B cell (primary cell): ENCODE results near the gene RAB8A. TPM values are rescaled to one million over a fixed set of nuclear protein-coding genes. Genes with fewer than 3 reads are reported as not detected.

Source experiments
- ATAC-seq: fragments of 200-7000 bp; cut with Tn5 transposase; one replicate; pipeline ENCODE4 v1.10.0; 2021; ENCODE audit warnings: low read depth, mild to moderate bottlenecking, moderate number of reproducible peaks, moderate library complexity
- CTCF ChIA-PET: fragments of 350-600 bp; sonication (Branson Sonifier 250); formaldehyde crosslinking; loops from one replicate; lab custom pipeline; 2021; ENCODE audit warnings: antibody characterized with exemption, inconsistent platforms; lab: Charles Lee
- POLR2A ChIA-PET: fragments of 350-600 bp; sonication (Branson Sonifier 250); formaldehyde crosslinking; loops from one replicate; lab custom pipeline; 2021; ENCODE audit warnings: antibody characterized with exemption; lab: Charles Lee
- DNase-seq: peaks from one replicate; pipeline ENCODE4 v3.0.0; 2013
- H2AFZ ChIP-seq: 2 replicates; pipeline ENCODE4 v1.6.1; 2012; ENCODE audit warnings: mild to moderate bottlenecking, low read depth, low read length; ENCODE audit not compliant: insufficient read depth, poor library complexity, severe bottlenecking
- H3K27ac ChIP-seq, 2 donors: 1 replicate in 1 of 2; 2 replicates in 1 of 2; pipeline ENCODE4 v1.5.1; 2012 to 2013; ENCODE audit warnings: low read length in 2 of 2, mild to moderate bottlenecking in 2 of 2, moderate library complexity in 1 of 2
- H3K27me3 ChIP-seq, 4 experiments: fragments of 200-600 bp in 1 of 4; sonication (generic) in 1 of 4; replicated peaks in 1 of 4; 1 replicate in 2 of 4; 2 replicates in 2 of 4; pipeline versions ENCODE4 v1.6.1 to v1.7.0; 2013 to 2016; ENCODE audit warnings: low read length in 3 of 4, mild to moderate bottlenecking in 2 of 4, mixed read lengths in 1 of 4, moderate library complexity in 1 of 4; ENCODE audit not compliant: insufficient read depth in 4 of 4, control insufficient read depth in 3 of 4; ENCODE audit errors: control extremely low read depth in 1 of 4
- H3K36me3 ChIP-seq, 2 experiments: replicated peaks in 1 of 2; 1 replicate in 1 of 2; 2 replicates in 1 of 2; pipeline versions ENCODE4 v1.6.1 to v1.7.1; 2013; ENCODE audit warnings: low read length in 1 of 2; ENCODE audit not compliant: insufficient read depth in 2 of 2, control insufficient read depth in 1 of 2; ENCODE audit errors: control extremely low read depth in 1 of 2, extremely low read depth in 1 of 2
- H3K4me1 ChIP-seq, 2 donors: fragments of 200-600 bp in 1 of 2; sonication (generic) in 1 of 2; 1 replicate in 1 of 2; 2 replicates in 1 of 2; pipeline versions ENCODE4 v1.5.1 to v1.6.1; 2013 to 2017; ENCODE audit warnings: low read length in 2 of 2; ENCODE audit not compliant: control insufficient read depth in 2 of 2, insufficient read depth in 2 of 2
- H3K4me2 ChIP-seq: replicated peaks from 2 replicates; pipeline ENCODE3; 2012; ENCODE audit warnings: mild to moderate bottlenecking, low read depth, low read length; ENCODE audit not compliant: poor library complexity, severe bottlenecking
- H3K4me3 ChIP-seq, 5 experiments: fragments of 200-600 bp in 1 of 5; sonication (generic) in 1 of 5; 1 replicate in 3 of 5; 2 replicates in 2 of 5; pipeline versions ENCODE4 v1.5.1 to v1.7.0; 2011 to 2016; ENCODE audit warnings: low read length in 4 of 5, mild to moderate bottlenecking in 4 of 5, low read depth in 2 of 5, control low read depth in 1 of 5, moderate library complexity in 1 of 5; ENCODE audit not compliant: insufficient read depth in 1 of 5; ENCODE audit errors: control extremely low read depth in 1 of 5, extremely low read depth in 1 of 5
- H3K79me2 ChIP-seq: fragments of 200-600 bp; sonication (generic); one replicate; pipeline ENCODE4 v1.6.0; 2016; ENCODE audit warnings: low read length; ENCODE audit not compliant: control insufficient read depth, insufficient read depth
- H3K9ac ChIP-seq: fragments of 200-600 bp; sonication (generic); 2 replicates; pipeline ENCODE4 v1.6.1; 2017; ENCODE audit warnings: mild to moderate bottlenecking, low read length, moderate library complexity
- H3K9me3 ChIP-seq, 3 donors: one replicate each; pipeline versions ENCODE4 v1.6.1 to v1.7.1; 2013; ENCODE audit warnings: low read length in 2 of 3; ENCODE audit not compliant: control insufficient read depth in 2 of 3, insufficient read depth in 1 of 3; ENCODE audit errors: control extremely low read depth in 1 of 3
- H4K20me1 ChIP-seq: 2 replicates; pipeline ENCODE4 v1.6.0; 2012; ENCODE audit warnings: mild to moderate bottlenecking, low read length; ENCODE audit not compliant: insufficient read depth, control insufficient read depth, poor library complexity, severe bottlenecking
- H3K27ac Mint-ChIP-seq: one replicate; pipeline ENCODE4 v1.8.0; 2021; ENCODE audit warnings: mixed read lengths
- H3K27me3 Mint-ChIP-seq: one replicate; pipeline ENCODE4 v1.8.0; 2021; ENCODE audit warnings: mixed read lengths
- H3K4me1 Mint-ChIP-seq: one replicate; pipeline ENCODE4 v1.8.0; 2021; ENCODE audit warnings: mixed read lengths
- H3K4me3 Mint-ChIP-seq: one replicate; pipeline ENCODE4 v1.8.0; 2021; ENCODE audit warnings: mixed read lengths
- H3K9me3 Mint-ChIP-seq: one replicate; pipeline ENCODE4 v1.8.0; 2022; ENCODE audit warnings: mixed read lengths; ENCODE audit not compliant: insufficient read depth
- CTCF ChIP-seq: fragments of 200-600 bp; IDR thresholded peaks from one replicate; pipeline ENCODE4 v1.8.0; 2022; ENCODE audit warnings: antibody characterized with exemption, mild to moderate bottlenecking
- EZH2 ChIP-seq: IDR thresholded peaks from 2 replicates; pipeline ENCODE4 v1.6.1; 2012; ENCODE audit warnings: borderline replicate concordance, low read depth, mild to moderate bottlenecking, moderate library complexity, low read length; ENCODE audit not compliant: insufficient read depth, poor library complexity, severe bottlenecking
- WGBS: methylation state at CpG from one replicate; pipeline ENCODE4 v1.1.5; 2013; ENCODE audit warnings: missing lambda C conversion rate; ENCODE audit not compliant: insufficient coverage; 5-methylcytosine and 5-hydroxymethylcytosine counted together
- intact Hi-C: fragments of 100-400 bp; cut with micrococcal nuclease; formaldehyde crosslinking; loops from one replicate; pipeline ENCODE4 v1.10.0; 2022
- polyA plus RNA-seq: library from polyadenylated mRNA; depleted of rRNA; stranded (reverse); fragments of >200 nt; gene quantifications from 2 replicates; pipeline ENCODE4 v1.2.3, GENCODE V29; 2012
- total RNA-seq, 2 donors: library from RNA; stranded (reverse); fragments of 120-200 nt in 1 of 2; gene quantifications; 1 replicate in 1 of 2; 2 replicates in 1 of 2; pipeline versions ENCODE4 v1.2.3 to v1.2.4, GENCODE V29; 2013 to 2022

The RAB8A gene
- total and polyA plus RNA-seq, 2 donors (not counting 1 experiment from before 2014, with no cell fraction given), result 65.5 to 117 TPM

- H2AFZ ChIP-seq, result peak within 1 kb of the TSS; percentile 74
- H3K36me3 ChIP-seq, result peaks cover 0 to 5% of the 10 kb centered on the region in 2 experiments
- no peaks in the 10 kb centered on the region for H3K9me3 ChIP-seq
- WGBS, result under 1% methylated on average over 97 of the region's 101 CpGs
- TF ChIP-seq CTCF (no peak), EZH2 (no peak)
- Mint-ChIP-seq H3K27me3 (no peaks in the 10 kb centered on the region), H3K4me3 (peak within 1 kb of the TSS; percentile 88), H3K9me3 (no peaks in the 10 kb centered on the region), H3K4me1 (peaks cover 60% of the 10 kb centered on the region), H3K27ac (peak within 1 kb of the TSS; percentile 94)
- ChIA-PET POLR2A (interaction anchor here (0.6 to 2.4 kb wide), 12 partner anchors 18 to 1300 kb away, joined by 3 to 15 read pairs (median 4); partner anchors contain the start of genes FAM32A, HSH2D and RAB8A), CTCF (interaction anchor here (0.9 to 7.4 kb wide), 9 partner anchors 10 to 109 kb away, joined by 3 to 74 read pairs (median 5); partner anchors contain the start of gene FAM32A)
- H3K9ac ChIP-seq, result peak within 1 kb of the TSS; percentile 84
- H3K27me3 ChIP-seq, result no peaks in the 10 kb centered on the region
- DNase-seq (peak; percentile 93), ATAC-seq (peak; percentile 60)
- H3K4me1 ChIP-seq, result peaks cover 35 to 56% of the 10 kb centered on the region in 2 donors
- H3K4me2 ChIP-seq, result peak within 1 kb of the TSS; percentile 84
- peaks cover 16% of the 10 kb centered on the region for H4K20me1 ChIP-seq
- peaks cover 48% of the 10 kb centered on the region for H3K79me2 ChIP-seq
- peak within 1 kb of the TSS; percentile 91 to 92 for H3K27ac ChIP-seq
- H3K4me3 ChIP-seq, result peak within 1 kb of the TSS; percentile 56 to 86 (median 73)
- intact Hi-C loops, result loop anchor here (10.0 kb wide), 1 partner anchor 308 kb away; no protein-coding TSS in a partner anchor
These were observed 35.3 kb upstream of the RAB8A start, which contains the start of gene TPM4 for GRCh38 chr19:16076154-16076957. Gene TPM4, plus strand, starts transcription at chr19:16076495. Its CDS starts 71 bp downstream, at chr19:16076566.
